Activated CD4-positive, alpha-beta T cell treated with anti-CD3 and anti-CD28 coated beads, Interleukin-2, amount 10 ng/mL, durations not matched to agents 24 days and 14 days (primary cell): ENCODE measurements around the gene RPTOR. TPM values are rescaled to one million over a fixed set of nuclear protein-coding genes. Genes with fewer than 3 reads are reported as not detected.

Experiments
- DNase-seq: peaks from one replicate; pipeline ENCODE4 v3.0.0; 2022
- H3K27ac Mint-ChIP-seq: one replicate; pipeline ENCODE4 v1.8.0; 2022; ENCODE audit warnings: mild to moderate bottlenecking, mixed read lengths
- H3K27me3 Mint-ChIP-seq: one replicate; pipeline ENCODE4 v1.8.0; 2022; ENCODE audit warnings: mixed read lengths
- H3K36me3 Mint-ChIP-seq: one replicate; pipeline ENCODE4 v1.8.0; 2022; ENCODE audit warnings: low read depth, mild to moderate bottlenecking, mixed read lengths
- H3K4me1 Mint-ChIP-seq: one replicate; pipeline ENCODE4 v1.8.0; 2021; ENCODE audit warnings: mixed read lengths
- H3K4me3 Mint-ChIP-seq: one replicate; pipeline ENCODE4 v1.8.0; 2022; ENCODE audit warnings: mild to moderate bottlenecking, moderate library complexity, mixed read lengths
- H3K9me3 Mint-ChIP-seq: one replicate; pipeline ENCODE4 v1.8.0; 2021; ENCODE audit warnings: mixed read lengths
- intact Hi-C: fragments of 100-400 bp; cut with micrococcal nuclease; formaldehyde crosslinking; loops from one replicate; pipeline ENCODE4 v1.15.1; 2023
- total RNA-seq: library from RNA; stranded (reverse); gene quantifications from 2 replicates; pipeline ENCODE4 v1.2.3, GENCODE V29; 2022

The RPTOR gene
- total RNA-seq, 1 donor from 2014 or later = 67.2 TPM

DNA sequence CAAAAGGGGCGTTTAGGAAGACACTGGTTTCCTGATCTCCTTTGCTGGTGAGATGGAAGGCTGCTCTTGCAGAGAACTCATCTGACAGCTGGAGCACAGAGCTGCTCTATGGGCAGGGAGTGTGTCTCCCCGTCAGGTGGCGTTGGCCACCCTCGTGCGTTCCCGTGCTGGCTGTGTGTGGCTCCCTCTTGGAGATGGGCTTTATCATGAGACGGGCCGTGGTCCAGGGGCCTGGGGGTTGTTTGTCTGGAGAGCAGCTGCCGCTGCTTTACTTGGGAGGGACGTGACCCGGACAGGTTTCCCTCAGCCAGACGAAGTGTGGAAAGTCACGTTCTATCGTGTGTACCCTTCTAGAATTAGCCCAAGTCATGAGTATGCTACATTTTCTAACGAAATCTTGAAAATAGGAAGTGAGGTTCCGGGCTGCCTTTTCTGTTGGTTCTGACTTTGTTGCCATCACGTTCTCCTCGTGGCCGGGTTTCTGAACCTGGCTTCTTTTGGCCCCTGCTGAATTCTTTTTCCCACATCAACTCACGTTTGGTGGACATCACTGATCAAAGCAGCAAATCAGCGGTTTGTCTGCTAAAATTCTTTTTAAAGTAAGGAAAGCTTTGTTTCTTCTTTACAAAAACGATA, 341.4 kb downstream of the RPTOR start:
- no peak for DNase-seq
- H3K36me3 Mint-ChIP-seq = peaks cover 70% of the 10 kb centered on the region
- no peaks in the 10 kb centered on the region for H3K9me3 Mint-ChIP-seq
- H3K27me3 Mint-ChIP-seq = no peaks in the 10 kb centered on the region
- peaks cover 25% of the 10 kb centered on the region for H3K4me1 Mint-ChIP-seq
- intact Hi-C loops = no loop called here
- H3K27ac Mint-ChIP-seq = no peak overlapping the region
- no peak overlapping the region for H3K4me3 Mint-ChIP-seq

DNA sequence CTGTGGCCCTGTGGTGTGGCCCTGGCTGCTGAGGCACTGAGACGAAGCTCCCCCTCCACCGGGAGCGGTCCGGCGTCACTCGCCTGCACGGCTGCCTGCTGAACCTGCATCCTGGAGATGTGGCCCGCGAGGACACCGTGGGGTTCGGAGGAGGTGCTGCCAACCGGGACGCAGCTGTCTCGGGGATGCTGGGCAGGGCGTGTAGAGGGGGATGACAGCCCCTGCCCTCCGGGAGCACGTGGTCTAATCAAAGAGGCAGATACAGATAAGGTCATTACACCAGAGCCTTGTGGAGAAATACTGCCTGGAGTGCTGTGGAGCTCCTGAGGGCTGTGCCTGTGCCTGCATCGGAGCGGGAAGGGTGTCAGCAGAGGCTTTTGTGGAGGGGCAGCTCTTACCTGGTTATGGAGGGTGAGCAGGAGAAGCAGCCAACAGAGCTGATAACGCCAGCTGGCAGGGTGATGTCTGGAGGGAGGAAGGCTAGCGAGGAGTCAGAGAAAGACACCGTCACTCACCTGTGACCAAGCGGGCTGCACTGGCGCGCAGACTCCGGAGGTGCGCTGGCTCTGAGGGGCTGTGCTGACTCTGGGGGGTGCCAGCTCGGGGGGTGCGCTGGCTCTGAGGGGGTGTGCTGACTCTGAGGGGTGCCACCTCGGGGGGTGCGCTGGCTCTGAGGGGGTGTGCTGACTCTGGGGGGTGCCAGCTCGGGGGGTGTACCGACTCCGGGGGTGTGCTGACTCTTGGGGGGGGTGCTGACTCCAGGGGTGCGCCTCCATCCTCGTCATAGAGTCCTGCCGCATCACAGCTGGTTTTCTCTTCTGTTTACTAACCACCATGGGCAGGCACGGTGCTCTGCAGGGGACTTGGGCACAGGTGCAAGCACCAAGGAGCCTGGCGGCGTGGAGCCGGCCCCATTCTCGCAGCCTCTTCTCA, 342.3 kb downstream of the RPTOR start:
- intact Hi-C loops = no loop called here
- Mint-ChIP-seq H3K9me3 (no peaks in the 10 kb centered on the region), H3K27ac (peak overlapping the region; percentile 76), H3K36me3 (peaks cover 71% of the 10 kb centered on the region), H3K4me3 (peak overlapping the region; percentile 15), H3K27me3 (no peaks in the 10 kb centered on the region), H3K4me1 (peaks cover 32% of the 10 kb centered on the region)
- DNase-seq = no peak

DNA sequence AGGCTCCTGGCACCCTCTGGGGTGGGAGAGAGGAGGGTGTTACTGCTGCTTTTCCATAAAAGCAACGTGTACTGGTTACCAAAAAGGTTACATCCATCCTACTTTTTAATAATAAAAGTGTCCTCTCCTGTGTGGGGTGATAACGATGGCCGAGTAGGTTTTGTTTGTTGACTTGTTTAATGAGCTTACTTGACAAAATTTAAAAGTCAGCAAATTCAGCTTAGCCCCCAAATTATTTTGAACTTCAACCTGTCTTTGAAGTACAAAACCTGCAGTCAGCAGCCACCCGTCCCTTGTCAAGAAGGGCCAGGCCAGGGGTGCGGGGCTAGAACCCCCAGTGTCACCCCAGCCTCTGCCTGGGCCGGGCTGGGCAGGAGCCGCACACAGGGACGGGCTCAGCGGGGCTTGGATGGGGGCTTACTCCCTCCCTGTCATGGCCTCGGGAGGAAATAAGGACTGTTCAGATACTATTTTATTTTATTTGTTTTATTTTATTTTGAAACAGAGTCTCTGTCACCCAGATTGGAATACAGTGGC, 343.1 kb downstream of the RPTOR start:
- Mint-ChIP-seq H3K4me1 (peaks cover 39% of the 10 kb centered on the region), H3K9me3 (no peaks in the 10 kb centered on the region), H3K36me3 (peaks cover 71% of the 10 kb centered on the region), H3K4me3 (no peak overlapping the region), H3K27me3 (no peaks in the 10 kb centered on the region), H3K27ac (peak overlapping the region; percentile 86)
- intact Hi-C loops = no loop called here
- no peak for DNase-seq

DNA sequence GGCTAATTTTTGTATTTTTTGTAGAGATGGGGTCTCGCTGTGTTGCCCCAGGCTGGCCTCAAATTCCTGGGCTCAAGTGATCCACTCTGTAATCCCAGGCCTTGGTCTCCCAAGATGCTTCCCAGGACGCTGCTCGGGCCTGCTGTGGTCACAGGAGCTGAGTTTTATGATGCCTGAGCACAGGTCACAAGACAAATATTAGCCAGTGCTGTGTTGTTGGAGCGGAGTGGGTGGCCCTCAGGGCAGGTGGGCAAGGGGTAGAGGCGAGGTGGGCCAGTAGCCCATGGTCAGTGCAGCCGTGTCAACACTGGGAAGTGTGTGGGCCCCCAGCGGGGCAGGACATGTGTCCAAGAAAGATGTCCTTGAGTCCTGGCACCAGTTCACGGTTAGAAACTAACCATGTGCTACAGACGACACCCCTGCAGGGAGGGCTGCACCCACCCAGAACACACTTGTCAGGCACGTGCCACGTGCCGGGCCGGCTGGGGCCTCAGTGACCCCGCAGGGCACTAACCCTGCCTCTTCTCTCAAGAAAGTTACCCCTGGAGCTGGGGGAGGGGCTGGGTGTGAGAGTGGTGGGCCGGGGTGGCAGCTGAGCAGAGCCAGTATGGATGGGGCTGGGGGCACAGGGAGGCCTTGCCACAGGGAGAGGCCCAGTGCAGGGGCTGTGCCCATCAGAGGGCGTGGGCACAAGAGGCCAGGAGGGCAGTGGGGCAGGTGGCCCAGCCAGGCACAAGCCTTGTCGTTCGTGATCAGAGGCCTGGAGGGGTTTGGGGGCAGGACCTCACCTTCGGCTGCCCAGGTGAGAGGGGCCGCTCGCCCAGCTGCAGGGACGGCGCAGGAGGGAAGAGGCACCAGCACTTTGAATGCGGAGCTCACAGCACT, 343.9 kb downstream of the RPTOR start:
- Mint-ChIP-seq H3K27me3 (no peaks in the 10 kb centered on the region), H3K4me1 (peaks cover 45% of the 10 kb centered on the region), H3K9me3 (no peaks in the 10 kb centered on the region), H3K4me3 (peak overlapping the region; percentile 77), H3K27ac (peak overlapping the region; percentile 89), H3K36me3 (peaks cover 70% of the 10 kb centered on the region)
- DNase-seq = no peak
- intact Hi-C loops = no loop called here

DNA sequence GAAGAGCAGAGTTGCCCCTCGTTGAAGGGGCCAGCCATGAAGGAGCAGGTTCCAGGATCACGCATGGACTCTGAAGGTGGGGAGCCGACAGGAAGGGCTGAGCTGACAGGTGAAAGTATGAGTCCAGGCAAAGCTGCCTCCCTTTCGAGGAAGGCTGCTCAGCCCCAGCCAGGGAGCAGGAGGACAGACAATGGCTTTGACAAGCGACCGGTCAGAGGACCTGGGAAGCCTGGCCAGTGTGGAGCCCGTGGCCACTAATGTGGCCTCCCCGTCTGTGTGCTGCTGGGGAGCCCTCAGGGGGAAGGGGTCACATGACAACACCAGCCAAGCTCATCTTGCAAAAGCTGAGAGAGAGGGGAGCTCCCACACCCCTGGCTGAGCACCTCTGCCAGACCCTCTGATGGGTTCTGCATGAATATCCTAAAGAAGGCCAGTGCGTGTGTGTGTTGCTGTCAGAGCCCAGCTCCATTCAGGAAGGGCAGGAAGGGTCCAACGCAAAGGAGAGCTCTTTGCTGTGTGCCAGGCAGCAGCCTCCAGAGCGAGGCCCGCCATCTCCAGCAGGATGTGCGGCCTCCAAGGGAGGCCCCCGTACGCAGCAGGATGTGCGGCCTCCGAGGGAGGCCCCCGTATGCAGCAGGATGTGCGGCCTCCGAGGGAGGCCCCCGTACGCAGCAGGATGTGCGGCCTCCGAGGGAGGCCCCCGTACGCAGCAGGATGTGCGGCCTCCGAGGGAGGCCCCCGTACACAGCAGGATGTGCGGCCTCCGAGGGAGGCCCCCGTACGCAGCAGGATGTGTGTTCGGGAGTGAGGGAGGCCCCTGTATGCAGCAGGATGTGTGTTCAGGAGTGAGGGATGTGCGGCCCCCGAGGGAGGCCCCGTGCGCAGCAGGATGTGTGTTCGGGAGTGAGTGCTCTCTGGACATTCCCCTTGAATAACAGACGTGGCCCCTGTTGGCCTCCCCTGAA, 344.9 kb downstream of the RPTOR start:
- DNase-seq = peak; percentile 68
- Mint-ChIP-seq H3K4me1 (peaks cover 52% of the 10 kb centered on the region), H3K36me3 (peaks cover 75% of the 10 kb centered on the region), H3K27ac (peak overlapping the region; percentile 93), H3K27me3 (no peaks in the 10 kb centered on the region), H3K9me3 (no peaks in the 10 kb centered on the region), H3K4me3 (peak overlapping the region; percentile 82)
- intact Hi-C loops = loop anchor here (2.0 to 10.0 kb wide), 3 partner anchors 241 to 462 kb away; no protein-coding TSS in a partner anchor

DNA sequence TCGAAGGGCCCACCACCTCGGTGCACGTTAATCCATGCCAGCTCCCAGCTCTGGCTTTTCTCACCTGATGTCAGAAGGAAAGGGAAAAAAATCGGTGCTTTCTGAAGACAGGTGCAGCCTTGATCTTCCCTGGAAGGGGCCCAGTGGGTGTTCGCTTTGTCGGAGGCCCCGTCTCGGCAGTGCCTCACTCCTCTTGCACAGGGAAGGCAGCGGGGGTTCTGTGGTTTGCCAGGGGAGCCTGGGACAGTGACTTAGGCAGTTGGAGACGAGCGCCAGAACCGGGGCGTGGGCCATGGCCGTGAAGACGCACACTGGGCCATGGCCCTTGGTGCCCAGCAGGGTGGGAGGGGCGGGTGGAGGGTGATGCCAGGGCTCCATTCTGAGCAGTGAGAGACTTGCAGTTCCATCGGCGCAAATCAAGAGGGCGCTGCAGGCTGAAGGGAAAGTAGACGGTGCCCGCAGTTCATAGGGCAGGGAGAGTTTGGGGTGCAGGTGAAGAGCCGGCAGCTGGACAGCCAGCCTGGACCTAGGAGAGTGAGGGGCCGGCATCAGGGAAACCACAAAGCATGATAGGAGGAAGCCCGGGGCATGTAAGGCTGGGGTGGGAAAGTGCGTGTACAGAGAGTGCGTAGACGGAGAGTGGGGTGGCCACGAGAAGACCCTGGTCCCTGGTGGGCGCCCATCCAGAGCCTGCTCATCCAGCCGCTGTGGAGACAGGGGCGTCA, 345.7 kb downstream of the RPTOR start:
- intact Hi-C loops = loop anchor here (2.0 to 10.0 kb wide), 3 partner anchors 242 to 463 kb away; no protein-coding TSS in a partner anchor
- H3K4me1 Mint-ChIP-seq = peaks cover 60% of the 10 kb centered on the region
- H3K4me3 Mint-ChIP-seq = peak overlapping the region; percentile 82
- peaks cover 77% of the 10 kb centered on the region for H3K36me3 Mint-ChIP-seq
- H3K9me3 Mint-ChIP-seq = no peaks in the 10 kb centered on the region
- no peak for DNase-seq
- peak overlapping the region; percentile 93 for H3K27ac Mint-ChIP-seq
- no peaks in the 10 kb centered on the region for H3K27me3 Mint-ChIP-seq

DNA sequence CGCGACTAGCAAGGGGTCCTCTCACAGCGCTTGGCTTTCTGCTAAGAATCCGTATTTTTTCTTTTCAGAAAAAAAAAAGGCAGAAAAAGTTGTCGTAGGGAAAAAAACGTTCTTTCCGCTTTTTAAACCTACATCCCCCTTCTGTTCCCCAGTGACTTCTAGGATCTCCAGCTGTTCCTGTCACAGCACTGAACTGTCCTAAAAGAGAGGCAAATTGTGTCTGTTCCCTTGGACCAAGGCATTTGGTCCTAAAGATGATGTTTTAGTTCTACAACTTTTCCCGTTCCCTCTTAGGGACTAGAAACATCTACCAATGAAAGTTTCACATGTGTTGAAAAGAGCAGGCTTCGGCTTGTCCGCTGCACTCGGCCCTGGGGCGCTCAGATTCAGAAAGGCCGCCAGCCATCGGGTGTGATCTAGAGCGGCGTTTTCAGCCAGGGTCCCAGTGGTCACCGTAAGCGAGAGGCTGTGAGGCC, 346.3 kb downstream of the RPTOR start:
- Mint-ChIP-seq H3K36me3 (peaks cover 77% of the 10 kb centered on the region), H3K4me1 (peaks cover 66% of the 10 kb centered on the region), H3K4me3 (peak overlapping the region; percentile 82), H3K9me3 (no peaks in the 10 kb centered on the region), H3K27me3 (no peaks in the 10 kb centered on the region), H3K27ac (peak overlapping the region; percentile 93)
- DNase-seq = no peak
- intact Hi-C loops = loop anchor here (1.0 to 10.0 kb wide), 8 partner anchors 14 to 464 kb away; no protein-coding TSS in a partner anchor

DNA sequence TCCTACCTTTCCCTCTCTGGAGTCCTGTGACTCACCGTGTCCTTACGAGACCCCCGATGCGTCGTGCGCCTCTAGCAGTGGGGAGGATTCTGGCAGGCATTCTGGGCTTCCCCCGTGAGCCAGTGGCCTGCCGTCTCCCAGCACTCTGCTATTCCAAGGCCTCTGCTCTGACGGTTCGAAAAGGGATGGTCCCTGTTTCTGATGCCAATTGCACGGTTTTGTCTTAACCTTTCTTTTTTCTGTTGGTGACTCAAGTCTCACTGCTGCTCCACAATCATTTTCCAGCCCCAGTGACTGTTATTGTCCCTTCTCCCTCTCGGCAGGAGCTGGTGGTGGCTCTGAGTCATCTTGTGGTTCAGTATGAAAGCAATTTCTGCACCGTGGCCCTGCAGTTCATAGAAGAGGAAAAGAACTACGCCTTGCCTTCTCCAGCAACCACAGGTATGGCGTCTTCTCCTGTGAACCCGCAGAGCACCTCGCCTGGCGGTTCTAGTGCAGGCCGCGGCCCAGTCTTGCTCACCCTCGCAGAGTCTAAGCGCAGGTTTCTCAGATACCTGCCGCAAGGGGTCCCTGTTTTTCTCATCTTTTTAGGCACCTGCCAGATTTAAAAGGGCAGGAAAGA, 346.9 kb downstream of the RPTOR start:
- H3K4me3 Mint-ChIP-seq = peak overlapping the region; percentile 82
- peak overlapping the region; percentile 93 for H3K27ac Mint-ChIP-seq
- peaks cover 76% of the 10 kb centered on the region for H3K36me3 Mint-ChIP-seq
- peaks cover 67% of the 10 kb centered on the region for H3K4me1 Mint-ChIP-seq
- H3K9me3 Mint-ChIP-seq = no peaks in the 10 kb centered on the region
- peak; percentile 93 for DNase-seq
- intact Hi-C loops = loop anchor here (1.0 to 10.0 kb wide), 9 partner anchors 14 to 464 kb away; no protein-coding TSS in a partner anchor
- no peaks in the 10 kb centered on the region for H3K27me3 Mint-ChIP-seq

DNA sequence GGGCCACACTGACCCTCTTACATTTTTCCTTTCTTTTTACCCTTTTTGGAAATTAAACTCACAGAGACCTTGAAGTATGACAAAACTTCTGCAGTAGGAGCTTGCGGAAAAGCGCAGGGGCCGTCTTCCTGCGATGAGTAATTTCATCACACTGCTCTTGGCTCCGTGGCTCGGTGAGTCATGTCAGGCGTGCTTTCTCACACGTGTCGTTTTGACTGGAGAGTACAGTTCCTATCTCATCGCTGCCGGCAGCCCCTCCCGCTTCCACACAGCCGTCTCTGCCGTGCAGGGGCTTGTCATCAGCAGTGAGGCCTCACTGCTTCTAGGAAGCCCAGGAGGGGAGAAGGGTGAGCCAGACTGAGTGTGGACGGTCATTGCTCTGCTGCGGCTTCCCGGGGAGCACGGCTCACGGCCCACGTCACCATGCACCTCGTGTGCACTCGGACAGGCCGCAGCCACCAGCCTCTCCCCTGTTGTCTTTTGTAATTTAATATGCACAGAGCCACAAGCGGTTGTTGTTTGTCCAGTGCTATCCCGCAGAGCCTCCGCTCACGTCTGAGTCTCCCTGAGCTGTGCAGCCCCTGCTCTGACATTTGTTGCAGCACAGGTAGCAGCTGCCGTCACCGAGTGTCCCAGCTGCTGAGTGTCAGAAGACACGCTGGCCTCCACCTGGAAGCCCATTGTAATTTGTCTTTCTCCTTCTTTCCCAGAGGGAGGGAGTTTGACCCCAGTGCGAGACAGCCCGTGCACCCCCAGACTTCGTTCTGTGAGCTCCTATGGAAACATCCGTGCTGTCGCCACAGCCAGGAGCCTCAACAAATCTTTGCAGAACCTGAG, 347.6 kb downstream of the RPTOR start:
- H3K27me3 Mint-ChIP-seq = no peaks in the 10 kb centered on the region
- H3K27ac Mint-ChIP-seq = peak overlapping the region; percentile 93
- intact Hi-C loops = loop anchor here (1.0 to 10.0 kb wide), 3 partner anchors 101 to 465 kb away; no protein-coding TSS in a partner anchor
- no peaks in the 10 kb centered on the region for H3K9me3 Mint-ChIP-seq
- H3K4me3 Mint-ChIP-seq = peak overlapping the region; percentile 82
- H3K4me1 Mint-ChIP-seq = peaks cover 69% of the 10 kb centered on the region
- H3K36me3 Mint-ChIP-seq = peaks cover 78% of the 10 kb centered on the region
- DNase-seq = peak; percentile 95

DNA sequence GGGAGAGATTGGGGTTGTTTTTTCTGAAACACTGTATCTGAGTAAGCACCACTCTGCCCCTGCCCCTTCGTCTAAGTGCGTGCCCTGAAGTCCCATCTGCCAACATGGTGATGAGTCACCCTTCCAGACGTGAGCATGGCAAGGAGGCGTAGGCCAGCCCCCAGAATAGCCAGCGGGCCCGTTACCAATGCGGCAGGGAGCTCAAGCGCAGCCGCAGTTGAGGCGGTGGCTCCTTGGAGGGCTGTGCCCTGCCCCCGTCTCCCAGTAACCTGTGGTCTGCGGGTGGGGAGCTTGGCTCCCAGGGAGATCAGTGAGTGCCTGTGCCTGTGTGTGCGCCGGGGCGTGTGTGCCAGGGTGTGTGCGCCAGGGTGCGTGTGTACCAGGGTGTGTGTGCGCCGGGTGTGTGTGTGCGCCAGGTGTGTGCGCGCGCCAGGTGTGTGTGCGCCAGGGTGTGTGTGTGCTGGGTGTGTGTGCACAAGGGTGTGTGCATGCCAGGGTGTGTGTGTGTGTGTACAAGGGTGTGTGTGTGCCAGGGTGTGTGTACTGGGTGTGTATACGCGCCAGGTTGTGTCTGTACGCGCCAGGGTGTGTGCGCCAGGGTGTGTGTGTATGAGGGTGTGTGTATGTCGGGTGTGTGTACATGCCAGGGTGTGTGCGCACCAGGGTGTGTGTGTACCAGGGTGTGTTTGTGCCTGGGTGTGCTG, 348.4 kb downstream of the RPTOR start:
- Mint-ChIP-seq H3K27ac (peak overlapping the region; percentile 93), H3K36me3 (peaks cover 83% of the 10 kb centered on the region), H3K4me1 (peaks cover 75% of the 10 kb centered on the region), H3K4me3 (peak overlapping the region; percentile 82), H3K9me3 (no peaks in the 10 kb centered on the region), H3K27me3 (no peaks in the 10 kb centered on the region)
- intact Hi-C loops = loop anchor here (1.0 to 10.0 kb wide), 3 partner anchors 102 to 466 kb away; no protein-coding TSS in a partner anchor
- DNase-seq = peak; percentile 66
